Activated CD8-positive, alpha-beta memory T cell treated with anti-CD3 and anti-CD28 coated beads, Interleukin-2, amount 50 U/mL, for 4 hours (primary cell): Measurements from ENCODE around the gene RPL26.
"Not testable (repeated sequence)": the region's sequence is repeated elsewhere in the genome, so short reads cannot be mapped to it uniquely, and the experiment has no call there.

Experiments used
- DNase-seq: peaks from one replicate; pipeline ENCODE4 v3.0.0-alpha.2; 2020

Gene RPL26

GRCh38 chr17:8393470-8394231 lies 10.7 kb upstream of the RPL26 start:
- DNase-seq: peak; percentile 37

- DNase-seq: no peak
Observed at GRCh38 chr17:8392674-8393469, 9.9 kb upstream of the RPL26 start.

- DNase-seq: no peak
Observed at GRCh38 chr17:8392274-8392673, 9.3 kb upstream of the RPL26 start.

GRCh38 chr17:8391711-8392110 lies 8.7 kb upstream of the RPL26 start:
- no peak for DNase-seq

- no peak for DNase-seq
Observed at GRCh38 chr17:8387914-8388651, 5.1 kb upstream of the RPL26 start.

- no peak for DNase-seq
Observed at GRCh38 chr17:8386841-8387240, 3.8 kb upstream of the RPL26 start.

- no peak for DNase-seq
Observed at GRCh38 chr17:8384801-8385378, 1.9 kb upstream of the RPL26 start.

GRCh38 chr17:8382880-8383142 lies 182 bp downstream of the RPL26 start:
- no peak for DNase-seq

- DNase-seq: no peak
Observed at GRCh38 chr17:8382052-8382879, 727 bp downstream of the RPL26 start.

GRCh38 chr17:8380049-8380448 lies 2.9 kb downstream of the RPL26 start:
- DNase-seq: no peak

- not testable (repeated sequence) for DNase-seq
Observed at GRCh38 chr17:8378117-8378516, 4.9 kb downstream of the RPL26 start.

GRCh38 chr17:8377422-8377821 lies 5.6 kb downstream of the RPL26 start:
- DNase-seq: no peak

- DNase-seq: peak; percentile 91
Observed at GRCh38 chr17:8376271-8377067, 6.5 kb downstream of the RPL26 start, which contains the start of gene KRABD2. Gene KRABD2 (minus strand): TSS chr17:8376704.

GRCh38 chr17:8375738-8376259 lies 7.2 kb downstream of the RPL26 start:
- no peak for DNase-seq

- not testable (repeated sequence) for DNase-seq
Observed at GRCh38 chr17:8373856-8374255, 9.1 kb downstream of the RPL26 start.

- DNase-seq: no peak
Observed at GRCh38 chr17:8372422-8372821, 10.6 kb downstream of the RPL26 start.

- DNase-seq: no peak
Observed at GRCh38 chr17:8371786-8372185, 11.2 kb downstream of the RPL26 start.

- DNase-seq: no peak
Observed at GRCh38 chr17:8369944-8370343, 13.0 kb downstream of the RPL26 start.

- no peak for DNase-seq
Observed at GRCh38 chr17:8368193-8368592, 14.8 kb downstream of the RPL26 start.

- no peak for DNase-seq
Observed at GRCh38 chr17:8366231-8366630, 16.8 kb downstream of the RPL26 start.

- DNase-seq: no peak
Observed at GRCh38 chr17:8365143-8365542, 17.9 kb downstream of the RPL26 start.
